ENCODE measurements around the gene TRIM41.

Gene TRIM41

DNA sequence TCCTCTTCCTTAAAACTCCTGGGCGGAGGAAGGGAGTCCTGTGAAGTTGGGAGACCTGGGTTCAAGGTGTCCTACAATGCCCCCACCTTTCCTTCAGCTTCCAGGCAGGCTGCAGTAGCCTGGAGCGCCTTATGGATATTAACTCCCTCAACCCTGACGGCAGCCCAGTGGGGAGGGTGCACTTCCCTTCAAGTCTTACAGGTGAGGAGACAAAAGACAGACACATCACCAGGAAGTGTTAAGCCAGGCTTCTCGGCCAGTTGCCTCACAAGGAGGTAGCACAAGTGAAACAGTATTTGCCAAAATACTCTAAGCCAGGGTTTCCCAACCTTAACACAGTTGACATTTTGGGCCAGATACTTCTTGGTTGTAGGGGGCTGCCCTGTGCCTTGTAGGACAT, 22.3 kb upstream of the TRIM41 start:
- H3K36me3 ChIP-seq (ENCODE audit: control insufficient read depth in 2 of 2, insufficient read depth in 1 of 2, low read length in 2 of 2), result no peaks in the 10 kb centered on the region
- TF ChIP-seq ZNF292 (tag by site-specific recombination; IDR thresholded peaks at IDR 0.05; ENCODE audit: borderline replicate concordance, low read depth) (no peak), OVOL3 (tag by site-specific recombination; IDR thresholded peaks at IDR 0.05) (no peak), TSHZ1 (tag by site-specific recombination; IDR thresholded peaks at IDR 0.05; ENCODE audit: borderline replicate concordance) (no peak), KLF7 (tag by site-specific recombination; IDR thresholded peaks at IDR 0.05; ENCODE audit: borderline replicate concordance) (no peak)
- CTCF ChIA-PET, result interaction anchor here (0.6 kb wide), 1 partner anchor 16 kb away, joined by 3 read pairs; no protein-coding TSS in a partner anchor
- H3K9me3 ChIP-seq (ENCODE audit: control insufficient read depth, insufficient read depth, low read depth, low read length), result no peaks in the 10 kb centered on the region
- POLR2A ChIA-PET, result interaction anchor here (2.2 kb wide), 1 partner anchor 9 kb away, joined by 7 read pairs; no protein-coding TSS in a partner anchor
- H3K4me1 ChIP-seq (ENCODE audit: control insufficient read depth, insufficient read depth, low read length), result no peaks in the 10 kb centered on the region
- no peak overlapping the region for H3K27ac ChIP-seq (ENCODE audit: extremely low read depth, low read depth, low read length)
- no peak overlapping the region for H3K4me3 ChIP-seq (ENCODE audit: low read depth, low read length)

- no peak overlapping the region for H3K27ac ChIP-seq (ENCODE audit: extremely low read depth, low read depth, low read length)
- TF ChIP-seq ZSCAN4 (tag by site-specific recombination; IDR thresholded peaks at IDR 0.05), result no peak
- TF ChIP-seq YY2 (tag by site-specific recombination; IDR thresholded peaks at IDR 0.05), result no peak
- TF ChIP-seq, protein P1, sequence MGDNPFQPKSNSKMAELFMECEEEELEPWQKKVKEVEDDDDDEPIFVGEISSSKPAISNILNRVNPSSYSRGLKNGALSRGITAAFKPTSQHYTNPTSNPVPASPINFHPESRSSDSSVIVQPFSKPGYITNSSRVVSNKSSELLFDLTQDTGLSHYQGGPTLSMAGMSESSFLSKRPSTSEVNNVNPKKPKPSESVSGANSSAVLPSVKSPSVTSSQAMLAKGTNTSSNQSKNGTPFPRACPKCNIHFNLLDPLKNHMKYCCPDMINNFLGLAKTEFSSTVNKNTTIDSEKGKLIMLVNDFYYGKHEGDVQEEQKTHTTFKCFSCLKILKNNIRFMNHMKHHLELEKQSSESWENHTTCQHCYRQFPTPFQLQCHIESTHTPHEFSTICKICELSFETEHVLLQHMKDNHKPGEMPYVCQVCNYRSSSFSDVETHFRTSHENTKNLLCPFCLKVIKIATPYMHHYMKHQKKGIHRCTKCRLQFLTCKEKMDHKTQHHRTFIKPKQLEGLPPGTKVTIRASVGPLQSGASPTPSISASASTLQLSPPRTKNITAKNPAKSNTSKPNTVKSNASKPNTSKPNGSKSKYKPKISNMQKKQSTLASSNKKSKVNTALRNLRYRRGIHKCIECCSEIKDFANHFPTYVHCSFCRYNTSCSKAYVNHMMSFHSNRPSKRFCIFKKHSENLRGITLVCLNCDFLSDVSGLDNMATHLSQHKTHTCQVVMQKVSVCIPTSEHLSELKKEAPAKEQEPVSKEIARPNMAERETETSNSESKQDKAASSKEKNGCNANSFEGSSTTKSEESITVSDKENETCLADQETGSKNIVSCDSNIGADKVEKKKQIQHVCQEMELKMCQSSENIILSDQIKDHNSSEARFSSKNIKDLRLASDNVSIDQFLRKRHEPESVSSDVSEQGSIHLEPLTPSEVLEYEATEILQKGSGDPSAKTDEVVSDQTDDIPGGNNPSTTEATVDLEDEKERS (tag by site-specific recombination; IDR thresholded peaks at IDR 0.05), result no peak
- TF ChIP-seq ZNF433 (tag by site-specific recombination; IDR thresholded peaks at IDR 0.05; ENCODE audit: low read depth), result no peak
- no peaks in the 10 kb centered on the region for H3K9me3 ChIP-seq (ENCODE audit: control insufficient read depth, insufficient read depth, low read depth, low read length)
- ChIA-PET POLR2A (no interaction called here), CTCF (interaction anchor here (0.7 to 3.6 kb wide), 2 partner anchors 12 to 1295 kb away, joined by 3 to 12 read pairs; no protein-coding TSS in a partner anchor)
- no peaks in the 10 kb centered on the region for H3K36me3 ChIP-seq (ENCODE audit: control insufficient read depth in 2 of 2, insufficient read depth in 1 of 2, low read length in 2 of 2)
- no peaks in the 10 kb centered on the region for H3K4me1 ChIP-seq (ENCODE audit: control insufficient read depth, insufficient read depth, low read length)
- H3K4me3 ChIP-seq (ENCODE audit: low read depth, low read length), result no peak overlapping the region
Measured at GRCh38 chr5:181203093-181203711, 19.9 kb upstream of the TRIM41 start.

DNA sequence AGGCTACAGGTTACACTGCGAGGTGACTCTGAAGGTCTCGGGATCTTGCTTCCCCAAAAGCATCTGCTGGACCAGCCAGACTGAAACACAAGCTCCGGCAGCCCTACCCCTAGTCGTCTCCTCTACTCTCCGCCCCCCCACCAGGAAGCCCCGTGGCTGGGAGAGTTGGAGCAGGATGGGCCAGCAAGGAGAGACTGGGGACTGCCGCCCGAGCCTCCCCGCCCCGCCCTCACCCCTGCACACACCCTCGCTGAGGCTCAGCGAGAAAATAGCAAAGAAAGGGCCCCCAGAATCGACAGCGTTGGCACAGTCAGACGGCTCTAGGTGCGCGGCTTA, 19.3 kb upstream of the TRIM41 start:
- Histone ChIP-seq H3K4me3 (ENCODE audit: low read depth, low read length) (peak overlapping the region; percentile 46; the same call in 1 of the 2 replicates), H3K9me3 (ENCODE audit: control insufficient read depth, insufficient read depth, low read depth, low read length) (no peaks in the 10 kb centered on the region), H3K36me3 (ENCODE audit: control insufficient read depth in 2 of 2, insufficient read depth in 1 of 2, low read length in 2 of 2) (no peaks in the 10 kb centered on the region), H3K27ac (ENCODE audit: extremely low read depth, low read depth, low read length) (no peak overlapping the region), H3K4me1 (ENCODE audit: control insufficient read depth, insufficient read depth, low read length) (no peaks in the 10 kb centered on the region)
- POLR2A ChIA-PET, result interaction anchor here (5.5 kb wide), 1 partner anchor 11 kb away, joined by 86 read pairs; no protein-coding TSS in a partner anchor
- CTCF ChIA-PET, result interaction anchor here (3.6 kb wide), 1 partner anchor 13 kb away, joined by 12 read pairs; no protein-coding TSS in a partner anchor
- TF ChIP-seq SCRT2 (tag by site-specific recombination; IDR thresholded peaks at IDR 0.05), result peak; percentile 49
- peak; percentile 52; the same call in 1 of the 2 replicates for TF ChIP-seq ZNF660 (tag by site-specific recombination; IDR thresholded peaks at IDR 0.05)
- peak; percentile 32; the same call in 1 of the 2 replicates for TF ChIP-seq SP3 (tag by site-specific recombination; IDR thresholded peaks at IDR 0.05)
- peak; percentile 34; the same call in 1 of the 2 replicates for TF ChIP-seq ZNF449 (tag by site-specific recombination; IDR thresholded peaks at IDR 0.05)
- TF ChIP-seq ZXDB (tag by site-specific recombination; IDR thresholded peaks at IDR 0.05), result peak; percentile 96
- no peak for TF ChIP-seq ZNF37A (tag by site-specific recombination; IDR thresholded peaks at IDR 0.05)
- TF ChIP-seq ZNF404 (tag by site-specific recombination; IDR thresholded peaks at IDR 0.05), result no peak
- TF ChIP-seq ZNF621 (tag by site-specific recombination; IDR thresholded peaks at IDR 0.05), result no peak
- no peak for TF ChIP-seq ZNF292 (tag by site-specific recombination; IDR thresholded peaks at IDR 0.05; ENCODE audit: borderline replicate concordance, low read depth)
- no peak for TF ChIP-seq OVOL3 (tag by site-specific recombination; IDR thresholded peaks at IDR 0.05)
- TF ChIP-seq, protein P2, sequence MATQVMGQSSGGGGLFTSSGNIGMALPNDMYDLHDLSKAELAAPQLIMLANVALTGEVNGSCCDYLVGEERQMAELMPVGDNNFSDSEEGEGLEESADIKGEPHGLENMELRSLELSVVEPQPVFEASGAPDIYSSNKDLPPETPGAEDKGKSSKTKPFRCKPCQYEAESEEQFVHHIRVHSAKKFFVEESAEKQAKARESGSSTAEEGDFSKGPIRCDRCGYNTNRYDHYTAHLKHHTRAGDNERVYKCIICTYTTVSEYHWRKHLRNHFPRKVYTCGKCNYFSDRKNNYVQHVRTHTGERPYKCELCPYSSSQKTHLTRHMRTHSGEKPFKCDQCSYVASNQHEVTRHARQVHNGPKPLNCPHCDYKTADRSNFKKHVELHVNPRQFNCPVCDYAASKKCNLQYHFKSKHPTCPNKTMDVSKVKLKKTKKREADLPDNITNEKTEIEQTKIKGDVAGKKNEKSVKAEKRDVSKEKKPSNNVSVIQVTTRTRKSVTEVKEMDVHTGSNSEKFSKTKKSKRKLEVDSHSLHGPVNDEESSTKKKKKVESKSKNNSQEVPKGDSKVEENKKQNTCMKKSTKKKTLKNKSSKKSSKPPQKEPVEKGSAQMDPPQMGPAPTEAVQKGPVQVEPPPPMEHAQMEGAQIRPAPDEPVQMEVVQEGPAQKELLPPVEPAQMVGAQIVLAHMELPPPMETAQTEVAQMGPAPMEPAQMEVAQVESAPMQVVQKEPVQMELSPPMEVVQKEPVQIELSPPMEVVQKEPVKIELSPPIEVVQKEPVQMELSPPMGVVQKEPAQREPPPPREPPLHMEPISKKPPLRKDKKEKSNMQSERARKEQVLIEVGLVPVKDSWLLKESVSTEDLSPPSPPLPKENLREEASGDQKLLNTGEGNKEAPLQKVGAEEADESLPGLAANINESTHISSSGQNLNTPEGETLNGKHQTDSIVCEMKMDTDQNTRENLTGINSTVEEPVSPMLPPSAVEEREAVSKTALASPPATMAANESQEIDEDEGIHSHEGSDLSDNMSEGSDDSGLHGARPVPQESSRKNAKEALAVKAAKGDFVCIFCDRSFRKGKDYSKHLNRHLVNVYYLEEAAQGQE (tag by site-specific recombination; IDR thresholded peaks at IDR 0.05), result no peak
